Breast epithelium (tissue), 4 donors: Measurements from ENCODE around the gene PRDM11. TPM values are rescaled to one million over a fixed set of nuclear protein-coding genes. Genes with fewer than 3 reads are reported as not detected.

Experiments
- DNase-seq, 2 donors: peaks; one replicate each; pipeline ENCODE4 v3.0.0-alpha.2; 2019; ENCODE audit warnings: low spot score in 2 of 2
- H3K27ac ChIP-seq, 2 donors: fragments of 200-600 bp; sonication (generic) in 1 of 2; one replicate each; pipeline ENCODE4 v1.5.1; 2016 to 2019; ENCODE audit warnings: mild to moderate bottlenecking in 1 of 2
- H3K27me3 ChIP-seq, 2 donors: fragments of 200-600 bp; sonication (generic) in 1 of 2; one replicate each; pipeline versions ENCODE4 v1.5.1 to v1.6.0; 2017 to 2019; ENCODE audit warnings: control low read depth in 1 of 2, mild to moderate bottlenecking in 1 of 2
- H3K36me3 ChIP-seq: fragments of 200-600 bp; one replicate; pipeline ENCODE4 v1.5.1; 2019
- H3K4me1 ChIP-seq, 2 donors: fragments of 200-600 bp; sonication (generic); one replicate each; pipeline ENCODE4 v1.5.1; 2016 to 2019; ENCODE audit warnings: control low read depth in 1 of 2
- H3K4me3 ChIP-seq, 3 donors: fragments of 200-600 bp; sonication (generic); 1 replicate in 2 of 3; 2 replicates in 1 of 3; pipeline ENCODE4 v1.5.1; 2016 to 2019; ENCODE audit warnings: mild to moderate bottlenecking in 3 of 3, moderate library complexity in 2 of 3
- H3K9me3 ChIP-seq, 2 donors: fragments of 200-600 bp; sonication (generic) in 1 of 2; one replicate each; pipeline ENCODE4 v1.5.1; 2016 to 2019; ENCODE audit warnings: control low read depth in 1 of 2
- POLR2A ChIP-seq: fragments of 450-650 bp; IDR thresholded peaks from one replicate; pipeline ENCODE4 v1.6.1; 2016; ENCODE audit warnings: antibody characterized with exemption, mild to moderate bottlenecking, moderate library complexity
- POLR2AphosphoS5 ChIP-seq, 3 donors: sonication (generic); formaldehyde crosslinking; IDR thresholded peaks; one replicate each; pipeline ENCODE4 v1.6.1; 2017; ENCODE audit warnings: antibody characterized with exemption in 3 of 3
- intact Hi-C: fragments of 100-400 bp; cut with DNase I; formaldehyde crosslinking; loops from one replicate; pipeline ENCODE4 v1.15.1; 2023; ENCODE audit warnings: low total_unique reads
- total RNA-seq, 3 donors: library from RNA; depleted of rRNA; stranded (reverse); fragments of >200 nt; gene quantifications; one replicate each; pipeline ENCODE4 v1.1.0, GENCODE V29; 2016
- TF ChIP-seq, protein P1 (sequence below), 3 donors: fragments of 450-650 bp; IDR thresholded peaks; one replicate each; pipeline ENCODE4 v1.5.1; 2016 to 2017; ENCODE audit warnings: antibody characterized with exemption in 3 of 3, mild to moderate bottlenecking in 3 of 3, moderate library complexity in 3 of 3

The PRDM11 gene
- total RNA-seq, 3 donors from 2014 or later = 6.9 to 10.9 (median 10.8) TPM

DNA sequence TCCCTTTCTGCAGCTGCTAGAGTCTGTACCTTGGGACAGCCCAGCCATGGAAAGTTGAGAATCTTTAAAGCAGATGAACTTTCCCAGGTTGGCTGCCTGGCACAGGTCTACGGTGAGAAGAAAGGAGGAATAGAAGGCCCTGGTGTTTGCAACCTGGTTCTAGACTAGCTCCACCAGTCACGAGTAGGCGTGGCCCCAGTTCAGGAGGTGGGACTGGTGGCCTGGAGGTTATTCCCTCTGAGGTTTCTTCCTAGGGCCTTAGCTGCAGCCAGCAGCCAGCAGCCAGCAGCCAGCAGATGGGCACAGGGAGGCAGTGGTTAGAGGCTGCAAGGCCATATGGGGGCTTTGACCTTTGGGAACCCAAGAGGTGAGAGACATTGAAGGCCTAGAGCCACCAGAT lies 40.9 kb downstream of the PRDM11 start:
- Histone ChIP-seq H3K4me1 (no peaks in the 10 kb centered on the region), H3K4me3 (no peak overlapping the region), H3K9me3 (no peaks in the 10 kb centered on the region), H3K27ac (no peak overlapping the region), H3K36me3 (no peaks in the 10 kb centered on the region), H3K27me3 (no peaks in the 10 kb centered on the region)
- TF ChIP-seq POLR2AphosphoS5 (IDR thresholded peaks at IDR 0.05) (no peak), POLR2A (no peak)
- TF ChIP-seq, protein P1, sequence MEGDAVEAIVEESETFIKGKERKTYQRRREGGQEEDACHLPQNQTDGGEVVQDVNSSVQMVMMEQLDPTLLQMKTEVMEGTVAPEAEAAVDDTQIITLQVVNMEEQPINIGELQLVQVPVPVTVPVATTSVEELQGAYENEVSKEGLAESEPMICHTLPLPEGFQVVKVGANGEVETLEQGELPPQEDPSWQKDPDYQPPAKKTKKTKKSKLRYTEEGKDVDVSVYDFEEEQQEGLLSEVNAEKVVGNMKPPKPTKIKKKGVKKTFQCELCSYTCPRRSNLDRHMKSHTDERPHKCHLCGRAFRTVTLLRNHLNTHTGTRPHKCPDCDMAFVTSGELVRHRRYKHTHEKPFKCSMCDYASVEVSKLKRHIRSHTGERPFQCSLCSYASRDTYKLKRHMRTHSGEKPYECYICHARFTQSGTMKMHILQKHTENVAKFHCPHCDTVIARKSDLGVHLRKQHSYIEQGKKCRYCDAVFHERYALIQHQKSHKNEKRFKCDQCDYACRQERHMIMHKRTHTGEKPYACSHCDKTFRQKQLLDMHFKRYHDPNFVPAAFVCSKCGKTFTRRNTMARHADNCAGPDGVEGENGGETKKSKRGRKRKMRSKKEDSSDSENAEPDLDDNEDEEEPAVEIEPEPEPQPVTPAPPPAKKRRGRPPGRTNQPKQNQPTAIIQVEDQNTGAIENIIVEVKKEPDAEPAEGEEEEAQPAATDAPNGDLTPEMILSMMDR (IDR thresholded peaks at IDR 0.05) = no peak
- no peak for DNase-seq
- intact Hi-C loops = no loop called here

DNA sequence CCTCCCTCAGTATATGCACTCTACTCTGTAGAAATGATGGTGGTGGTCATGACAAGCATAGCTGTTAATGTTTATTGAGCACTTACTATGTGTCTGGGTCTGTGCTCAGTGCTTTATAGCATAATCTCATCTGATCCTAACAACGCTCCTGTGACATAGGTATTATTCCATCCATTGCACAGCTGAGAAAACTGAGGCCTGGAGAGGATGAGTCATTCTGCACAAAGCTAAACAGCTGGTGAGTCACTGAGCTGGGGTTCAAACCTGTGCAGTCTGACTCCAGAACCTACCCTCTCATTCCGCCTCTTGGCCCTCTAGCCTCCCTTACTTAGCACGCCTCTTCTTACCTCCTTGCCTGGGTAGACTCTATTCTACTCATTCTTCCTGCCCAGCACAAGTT lies 41.7 kb downstream of the PRDM11 start:
- intact Hi-C loops = no loop called here
- Histone ChIP-seq H3K27ac (no peak overlapping the region), H3K36me3 (no peaks in the 10 kb centered on the region)

DNA sequence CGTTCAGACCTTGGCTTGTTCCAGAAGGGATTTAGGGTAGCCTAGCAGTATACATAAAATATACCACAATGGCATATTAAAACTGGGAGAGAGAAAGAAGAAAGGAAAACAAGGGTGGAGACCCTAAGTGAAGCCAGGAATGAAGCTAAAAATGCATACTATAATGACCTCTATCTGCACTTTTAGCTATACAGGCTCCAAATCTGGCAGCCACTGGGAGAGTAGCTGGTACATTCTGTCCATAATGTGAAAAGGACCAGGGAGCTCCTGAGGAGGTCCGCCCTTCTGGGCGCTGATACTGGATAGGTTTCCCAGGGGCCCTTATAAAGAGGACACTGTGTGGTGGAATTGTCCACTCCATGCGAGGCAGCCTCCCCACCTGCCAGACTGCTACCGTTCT lies 42.8 kb downstream of the PRDM11 start:
- Histone ChIP-seq H3K27me3 (no peaks in the 10 kb centered on the region), H3K4me1 (no peaks in the 10 kb centered on the region), H3K36me3 (no peaks in the 10 kb centered on the region), H3K4me3 (no peak overlapping the region), H3K27ac (no peak overlapping the region), H3K9me3 (no peaks in the 10 kb centered on the region)
- intact Hi-C loops = no loop called here
- no peak for DNase-seq
- TF ChIP-seq, protein P1 (IDR thresholded peaks at IDR 0.05) = no peak
- TF ChIP-seq POLR2A (no peak), POLR2AphosphoS5 (IDR thresholded peaks at IDR 0.05) (no peak)

More for the DNA sequence above, 41.7 kb downstream of the PRDM11 start:
- Histone ChIP-seq H3K27me3 (no peaks in the 10 kb centered on the region), H3K4me1 (no peaks in the 10 kb centered on the region), H3K9me3 (no peaks in the 10 kb centered on the region), H3K4me3 (no peak overlapping the region)
- TF ChIP-seq POLR2AphosphoS5 (IDR thresholded peaks at IDR 0.05) (no peak), POLR2A (no peak)
- TF ChIP-seq, protein P1 (IDR thresholded peaks at IDR 0.05) = no peak
- DNase-seq = no peak

DNA sequence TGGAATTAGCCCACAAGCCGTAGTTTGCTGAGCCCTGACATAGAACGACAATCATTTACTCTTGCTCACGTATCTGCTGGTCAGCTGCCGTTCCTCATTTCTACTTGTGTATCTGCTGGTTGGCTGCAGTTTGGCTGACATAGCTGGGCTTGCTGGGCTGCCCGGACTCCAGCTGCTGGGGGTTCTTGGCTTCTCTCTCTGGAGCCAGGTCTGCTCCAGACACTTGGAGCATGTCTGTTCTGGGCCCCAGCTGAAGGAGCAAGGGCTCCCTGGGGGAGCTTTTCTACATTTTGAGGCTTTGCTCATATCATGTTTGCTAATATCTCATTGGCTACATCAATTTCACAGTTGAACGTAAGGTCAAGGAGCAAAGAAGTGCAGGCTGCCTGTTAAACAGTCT lies 47.3 kb downstream of the PRDM11 start:
- DNase-seq = no peak
- H3K36me3 ChIP-seq = no peaks in the 10 kb centered on the region
- no peak overlapping the region for H3K4me3 ChIP-seq
- H3K27ac ChIP-seq = no peak overlapping the region
- no peaks in the 10 kb centered on the region for H3K4me1 ChIP-seq
- TF ChIP-seq POLR2A (no peak), POLR2AphosphoS5 (IDR thresholded peaks at IDR 0.05) (no peak)
- TF ChIP-seq, protein P1 (IDR thresholded peaks at IDR 0.05) = no peak
- H3K9me3 ChIP-seq = no peaks in the 10 kb centered on the region
- no peaks in the 10 kb centered on the region for H3K27me3 ChIP-seq
- intact Hi-C loops = no loop called here

DNA sequence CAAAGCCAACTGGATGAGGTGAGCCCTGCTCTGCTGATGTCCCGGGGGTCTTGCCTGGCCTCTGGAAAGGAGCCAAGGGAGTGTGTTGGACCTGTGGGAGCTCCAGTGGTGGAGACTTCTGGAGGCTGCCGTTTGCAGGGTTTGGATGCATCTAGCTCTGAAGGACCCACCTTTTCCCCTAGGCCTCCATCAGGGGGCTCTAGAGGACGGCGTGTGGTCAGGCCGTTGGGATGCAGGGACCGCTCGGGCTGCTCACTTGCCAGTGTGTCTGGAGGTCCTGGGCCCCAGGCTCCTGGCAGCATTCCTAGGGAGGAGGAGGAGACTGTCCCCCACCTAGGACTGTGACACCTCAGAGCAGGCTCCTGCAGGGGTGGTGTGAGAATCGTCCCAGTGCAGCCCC lies 58.3 kb downstream of the PRDM11 start:
- intact Hi-C loops = no loop called here
- H3K36me3 ChIP-seq = no peaks in the 10 kb centered on the region
- peaks cover 0 to 3% of the 10 kb centered on the region in 2 donors for H3K9me3 ChIP-seq
- no peak for DNase-seq
- H3K4me3 ChIP-seq = no peak overlapping the region
- TF ChIP-seq POLR2A (no peak), POLR2AphosphoS5 (IDR thresholded peaks at IDR 0.05) (no peak)
- TF ChIP-seq, protein P1 (IDR thresholded peaks at IDR 0.05) = no peak
- H3K27ac ChIP-seq = no peak overlapping the region
- H3K4me1 ChIP-seq = no peaks in the 10 kb centered on the region
- no peaks in the 10 kb centered on the region for H3K27me3 ChIP-seq
